ENCODE data around the gene CARMIL1.

Gene CARMIL1

DNA sequence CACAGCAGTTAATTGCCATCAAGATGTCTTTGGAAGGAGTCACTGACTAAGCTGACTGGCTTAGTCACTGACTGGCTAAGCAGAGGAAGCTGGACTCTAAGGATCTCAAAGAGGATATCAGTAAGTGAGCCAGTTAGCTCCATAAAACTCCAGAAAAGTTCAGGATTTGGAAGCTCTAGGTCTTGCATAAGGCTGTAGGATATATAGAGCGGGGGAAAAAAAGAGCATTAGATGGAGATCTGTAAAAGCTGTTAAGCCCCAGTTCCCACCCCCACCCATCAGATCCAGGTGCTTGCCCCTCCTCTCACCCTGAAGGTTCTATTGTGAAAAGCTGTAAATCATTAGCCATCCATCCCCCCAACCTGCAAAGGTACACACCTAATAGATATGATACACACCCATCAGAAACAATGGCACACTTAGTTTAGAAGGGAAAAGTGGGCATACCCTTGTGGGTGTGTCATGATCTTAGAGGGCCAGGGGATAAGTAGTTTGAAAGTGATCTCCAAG, 32.2 kb downstream of the CARMIL1 start:
- no peak for DNase-seq (ENCODE audit: low read depth)

DNA sequence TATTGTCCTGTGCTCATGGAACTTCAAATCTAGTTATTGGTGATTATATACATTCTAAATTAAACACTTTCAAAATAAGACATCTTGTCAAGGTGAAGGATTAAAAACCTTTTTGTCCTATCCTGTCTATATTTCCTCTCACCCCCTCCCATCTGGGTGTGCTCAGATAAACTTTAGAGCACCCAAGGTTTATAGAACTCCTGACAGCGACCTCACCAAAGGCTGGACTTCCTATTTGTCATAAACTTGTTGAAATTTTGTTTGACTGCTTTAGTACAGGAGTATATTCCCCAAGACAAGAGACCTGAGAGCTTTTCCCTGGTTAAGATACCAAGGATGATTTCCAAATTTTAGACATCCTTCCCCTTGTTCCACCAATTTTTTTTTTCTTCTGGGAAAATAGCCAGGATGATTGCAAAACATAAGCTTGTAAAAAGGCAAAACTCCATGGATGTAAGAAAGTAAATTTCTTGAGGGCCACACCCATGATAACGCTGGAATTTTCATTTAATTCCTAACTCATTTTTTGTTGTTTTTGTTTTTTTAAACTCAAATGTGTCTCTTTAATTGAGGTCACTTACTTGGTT, 33.0 kb downstream of the CARMIL1 start:
- no peak for DNase-seq (ENCODE audit: low read depth)

DNA sequence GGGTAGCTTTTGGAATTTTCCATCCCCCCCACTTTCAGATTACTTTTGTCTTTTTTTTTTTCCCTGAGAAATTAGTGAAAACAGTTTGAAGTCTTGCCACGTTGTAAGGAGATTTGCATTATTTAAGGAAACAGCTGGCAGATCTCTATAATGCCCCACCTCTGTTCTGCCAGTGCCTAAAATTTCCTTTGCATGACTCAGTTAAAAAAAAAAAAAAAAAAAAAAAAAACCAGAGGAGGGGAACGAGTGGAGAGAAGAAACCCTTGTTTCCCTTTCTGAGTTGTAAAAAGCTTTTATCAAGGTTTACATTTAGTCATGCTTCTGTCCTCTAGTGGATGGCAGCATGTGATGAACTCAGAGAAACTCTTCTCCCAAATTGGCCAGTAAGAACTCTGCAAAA, 33.5 kb downstream of the CARMIL1 start:
- no peak for DNase-seq (ENCODE audit: low read depth)

DNA sequence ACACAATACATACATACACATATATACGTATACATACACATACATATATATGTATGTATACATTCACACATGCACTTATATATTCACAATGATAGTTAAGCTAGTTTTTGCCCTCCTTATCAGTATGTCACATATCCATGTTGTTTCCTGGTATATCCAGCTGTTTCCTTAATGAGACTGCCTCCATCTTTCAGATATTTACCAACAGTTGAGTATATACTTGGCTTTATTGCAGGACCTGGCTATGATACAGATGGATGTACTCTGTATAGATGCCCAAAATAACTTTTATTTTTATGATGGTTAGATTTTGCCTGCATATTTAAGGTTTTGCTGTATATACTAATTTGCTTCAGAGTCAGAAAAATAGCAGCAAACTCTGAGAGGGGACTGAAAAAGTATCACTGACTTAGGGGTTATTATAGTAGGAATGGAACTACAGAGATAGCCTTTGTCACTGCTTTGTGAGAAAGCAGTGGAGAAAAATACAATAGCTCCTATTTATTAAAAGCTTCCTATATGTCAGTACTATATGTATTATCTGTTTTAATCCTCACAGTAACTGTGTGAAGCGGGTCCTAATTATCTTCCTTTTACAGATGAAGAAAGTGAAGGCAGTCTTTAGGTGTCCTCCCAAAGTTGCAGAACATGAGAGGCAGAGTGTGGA, 35.5 kb downstream of the CARMIL1 start:
- no peak for DNase-seq (ENCODE audit: low read depth)

DNA sequence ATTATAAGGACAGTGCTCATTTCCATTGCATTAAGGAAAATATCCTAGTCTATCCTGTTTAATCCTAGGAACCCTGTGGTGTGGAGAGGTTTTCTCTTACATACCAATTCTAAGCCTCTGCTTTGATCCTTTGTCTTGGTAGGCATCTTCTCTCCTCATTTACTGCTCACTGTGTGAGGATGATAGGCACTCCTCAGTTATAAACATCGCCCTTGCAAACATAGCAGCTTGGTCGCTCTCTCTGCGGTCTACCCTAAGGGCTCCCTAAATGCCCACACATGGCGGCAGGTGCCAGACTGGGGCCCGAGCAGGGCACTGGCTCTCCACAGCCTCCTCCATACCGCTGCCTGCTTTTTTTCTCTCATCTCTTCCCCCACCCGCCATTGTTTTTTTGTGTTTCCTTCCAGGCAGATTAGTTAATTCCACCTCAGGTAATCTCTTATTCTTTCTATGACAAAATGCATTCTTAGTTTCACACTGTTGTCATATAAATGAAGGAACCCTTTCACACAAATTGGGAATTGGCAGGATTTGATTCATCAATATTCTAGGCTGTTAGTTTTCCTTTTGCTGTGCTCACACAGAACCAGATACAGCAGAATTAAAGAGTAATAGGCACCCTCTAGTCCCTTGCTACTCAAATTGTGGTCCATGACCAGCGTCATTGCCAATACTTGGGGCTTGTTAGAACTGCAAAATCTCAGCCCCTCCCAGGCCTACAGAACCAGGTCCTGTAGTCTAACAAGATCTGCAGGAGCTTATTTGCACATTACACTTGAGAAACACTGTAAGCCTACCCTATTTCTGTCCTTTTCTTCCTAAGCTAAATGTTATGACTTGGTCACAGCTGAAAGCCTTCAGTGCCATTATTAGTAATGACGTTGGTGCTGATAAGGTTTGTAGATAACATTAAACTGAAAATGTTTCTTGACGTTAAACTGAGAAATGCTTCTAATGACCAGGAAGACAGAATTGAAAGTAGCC, 36.3 kb downstream of the CARMIL1 start:
- no peak for DNase-seq (ENCODE audit: low read depth)

DNA sequence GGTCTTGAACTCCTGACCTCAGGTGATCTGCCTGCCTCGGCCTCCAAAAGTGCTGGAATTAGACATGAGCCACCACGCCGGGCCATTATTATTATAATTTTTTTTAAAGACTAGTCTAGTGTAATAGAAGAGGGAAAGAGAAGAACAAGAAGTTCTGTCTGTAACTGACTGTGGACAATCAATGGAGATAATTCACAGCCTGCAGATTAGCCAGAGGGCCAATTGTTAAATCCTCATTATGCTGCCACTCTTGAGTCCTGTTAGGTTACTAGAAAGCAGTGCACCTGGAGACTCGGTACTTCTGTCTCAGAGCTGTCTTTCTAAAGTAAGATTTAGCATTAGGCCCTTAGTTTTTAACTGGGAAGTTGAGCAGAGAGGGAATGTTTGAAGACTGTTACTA, 37.5 kb downstream of the CARMIL1 start:
- DNase-seq (ENCODE audit: low read depth), result no peak

DNA sequence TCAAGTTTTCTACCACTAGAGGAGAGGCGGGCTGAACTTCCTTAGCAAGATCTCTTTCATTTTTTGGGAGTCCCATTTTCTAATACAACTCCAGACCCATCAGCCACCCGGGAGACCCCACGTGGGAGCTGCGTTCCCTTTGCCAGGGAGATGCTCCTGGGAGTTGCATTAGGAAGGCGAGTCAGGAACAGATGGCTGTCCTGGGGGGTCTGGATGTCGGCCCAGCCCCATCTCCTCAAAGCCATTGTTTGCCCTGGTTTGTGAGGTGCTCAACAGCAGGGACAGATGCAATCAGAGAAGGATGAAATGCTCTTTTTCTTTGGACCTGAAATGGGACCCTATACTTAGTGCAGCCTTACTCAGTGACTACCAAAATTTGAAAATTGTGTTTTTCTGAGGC, 39.4 kb downstream of the CARMIL1 start:
- DNase-seq (ENCODE audit: low read depth), result no peak

DNA sequence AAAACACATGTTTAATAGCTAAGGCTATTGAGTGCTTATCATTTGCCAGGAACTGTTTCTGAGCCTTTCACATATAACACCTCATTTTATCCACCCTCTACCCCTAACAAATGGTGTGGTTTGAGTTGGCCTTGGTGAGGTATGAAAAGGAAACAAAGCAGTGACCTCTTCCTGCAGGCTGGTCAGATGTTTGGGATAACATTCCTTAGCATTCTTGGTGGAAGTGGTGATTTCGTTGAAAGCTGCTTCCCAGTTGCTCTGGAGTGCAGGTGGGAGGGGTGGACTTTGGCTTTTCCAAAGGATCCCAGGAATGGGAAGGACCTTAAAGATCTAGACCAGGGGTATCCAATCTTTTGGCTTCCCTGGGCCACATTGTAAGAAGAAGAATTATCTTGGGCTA, 41.3 kb downstream of the CARMIL1 start:
- no peak for DNase-seq (ENCODE audit: low read depth)

DNA sequence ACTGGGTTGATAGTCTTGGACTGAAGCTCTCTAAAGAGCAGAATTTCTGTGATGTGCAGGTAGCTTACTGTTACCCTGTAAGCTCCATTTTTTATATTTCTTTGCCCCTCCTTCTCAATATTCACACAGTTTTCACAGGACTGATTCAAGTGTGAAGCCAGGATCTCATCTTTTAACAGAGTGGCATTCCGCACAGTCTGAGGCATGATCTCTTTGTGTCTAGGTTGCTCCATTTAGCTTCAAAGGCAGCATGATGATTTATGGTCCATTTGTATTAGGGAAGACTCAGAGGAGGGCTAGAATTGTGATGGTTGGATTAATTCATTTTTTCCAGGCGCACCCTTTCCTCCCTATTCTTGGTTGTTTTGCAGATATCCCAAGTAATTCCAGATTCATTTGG, 43.5 kb downstream of the CARMIL1 start:
- DNase-seq (ENCODE audit: low read depth), result no peak

DNA sequence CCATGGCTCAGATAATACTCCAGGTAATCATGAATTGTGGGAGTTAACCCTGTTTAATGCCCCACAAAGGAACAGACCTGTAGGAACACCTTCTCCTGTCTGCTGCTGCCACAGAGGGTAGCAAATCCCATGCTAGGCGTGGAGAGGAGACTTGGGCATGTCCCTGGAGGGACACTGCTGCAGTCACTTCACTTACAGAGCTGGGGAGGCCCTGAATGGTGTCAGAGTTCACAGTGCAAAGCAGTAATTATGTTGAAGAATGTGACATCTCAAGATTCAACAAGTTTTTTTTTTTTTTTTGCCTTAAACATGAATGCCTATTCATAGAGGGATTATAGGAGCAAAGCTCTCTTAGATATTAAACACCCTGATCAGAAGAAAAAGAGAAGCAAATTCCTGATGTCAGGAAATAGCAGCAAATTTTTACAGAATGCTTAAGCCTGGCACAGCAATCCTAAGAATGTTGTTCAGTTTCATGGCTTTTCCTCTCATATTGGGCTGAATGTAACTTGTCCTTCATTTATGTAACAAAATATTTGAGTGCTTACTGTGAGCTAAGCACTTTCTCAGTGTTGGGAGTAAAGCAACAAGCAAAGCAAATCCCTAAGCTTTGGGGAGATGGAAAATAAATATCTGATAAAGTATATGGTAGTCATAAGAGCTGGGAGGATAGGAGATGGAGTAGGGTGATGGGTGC, 45.0 kb downstream of the CARMIL1 start:
- DNase-seq (ENCODE audit: low read depth), result no peak

DNA sequence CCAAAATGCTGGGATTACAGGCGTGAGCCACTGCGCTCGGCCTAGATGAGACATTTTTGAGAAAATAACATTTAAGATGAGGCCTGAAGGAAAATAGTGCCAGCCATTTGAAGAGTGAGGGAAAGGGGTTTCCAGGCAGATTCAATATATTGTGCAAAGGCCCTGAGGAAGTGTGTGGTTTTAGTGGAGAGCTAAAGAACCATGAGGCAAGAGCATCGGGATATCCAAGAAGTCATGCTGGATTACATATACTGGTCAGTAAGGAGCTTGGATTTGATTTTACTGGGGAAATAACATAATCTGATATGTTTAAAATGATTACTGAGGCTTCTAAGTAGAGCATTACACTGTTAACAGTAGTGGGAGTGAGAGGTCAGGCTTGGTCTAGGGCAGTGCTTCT, 47.0 kb downstream of the CARMIL1 start:
- DNase-seq (ENCODE audit: low read depth), result no peak

DNA sequence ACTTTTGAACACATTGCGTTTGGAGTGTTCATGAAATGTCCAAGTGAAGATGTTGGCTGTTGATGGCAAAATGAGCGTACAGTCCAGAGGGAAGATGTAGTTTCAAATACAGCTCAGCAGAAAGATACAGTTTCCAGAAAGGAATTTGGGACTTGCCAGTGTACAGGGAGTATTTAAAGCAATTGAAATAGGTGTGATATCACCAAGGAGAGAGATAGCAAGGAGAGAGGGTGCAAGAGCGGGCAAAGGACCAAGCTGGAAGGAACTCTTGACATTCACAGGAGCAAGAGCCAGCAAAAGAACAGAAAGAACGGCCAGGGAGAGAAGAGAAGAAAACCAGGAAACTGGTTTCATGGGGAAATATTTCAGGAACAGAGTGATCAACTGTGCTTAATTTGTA, 47.8 kb downstream of the CARMIL1 start:
- DNase-seq (ENCODE audit: low read depth), result no peak

DNA sequence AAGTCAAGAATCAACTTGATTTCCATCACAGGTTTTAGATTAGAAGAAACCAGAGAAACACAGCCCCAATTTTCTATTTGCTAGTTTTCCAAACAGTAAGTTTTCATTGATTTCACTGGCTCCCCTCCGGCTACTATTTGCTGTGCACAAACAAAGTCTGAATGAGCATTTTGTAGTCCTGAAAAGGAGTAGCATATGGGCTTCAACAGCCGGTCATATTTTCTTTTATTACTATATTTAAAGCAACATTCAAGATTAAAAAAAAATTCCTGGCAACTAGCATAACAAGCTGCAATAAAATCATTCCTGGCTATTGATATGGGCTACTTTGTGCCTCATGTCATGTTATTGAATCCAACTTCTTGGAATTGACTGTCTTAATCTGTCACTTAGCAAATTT, 48.3 kb downstream of the CARMIL1 start:
- DNase-seq (ENCODE audit: low read depth), result no peak

DNA sequence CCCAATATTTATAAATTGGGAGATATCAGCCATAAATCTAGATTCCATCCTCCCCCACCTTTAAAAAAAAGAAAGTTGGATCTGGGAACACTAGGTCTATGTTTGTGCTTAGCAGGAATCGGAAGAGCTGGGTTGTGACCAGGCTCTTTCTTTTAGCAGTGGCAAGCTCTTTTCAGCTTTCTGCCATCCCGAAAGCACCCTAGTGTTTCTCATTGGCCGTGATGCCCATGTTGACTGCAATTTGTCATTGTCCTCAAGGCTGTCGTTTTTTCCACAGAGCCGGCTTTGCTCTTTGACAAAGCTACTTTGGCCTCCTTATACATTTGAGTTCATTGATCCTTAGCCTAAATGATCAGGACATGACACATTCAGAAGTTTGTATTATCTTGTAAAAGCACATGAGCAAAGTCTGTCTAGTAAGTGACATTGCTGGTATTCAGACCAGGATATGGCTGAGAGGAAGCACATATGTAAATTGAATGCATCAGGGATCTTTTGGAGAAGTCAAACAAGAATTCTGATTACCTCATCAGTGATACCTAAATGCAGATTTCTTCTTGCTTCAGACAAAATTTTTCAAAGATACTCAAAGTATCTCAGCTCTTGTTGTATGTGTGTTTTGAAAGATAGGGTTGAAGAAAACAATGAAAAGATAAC, 50.1 kb downstream of the CARMIL1 start:
- DNase-seq (ENCODE audit: low read depth), result no peak

DNA sequence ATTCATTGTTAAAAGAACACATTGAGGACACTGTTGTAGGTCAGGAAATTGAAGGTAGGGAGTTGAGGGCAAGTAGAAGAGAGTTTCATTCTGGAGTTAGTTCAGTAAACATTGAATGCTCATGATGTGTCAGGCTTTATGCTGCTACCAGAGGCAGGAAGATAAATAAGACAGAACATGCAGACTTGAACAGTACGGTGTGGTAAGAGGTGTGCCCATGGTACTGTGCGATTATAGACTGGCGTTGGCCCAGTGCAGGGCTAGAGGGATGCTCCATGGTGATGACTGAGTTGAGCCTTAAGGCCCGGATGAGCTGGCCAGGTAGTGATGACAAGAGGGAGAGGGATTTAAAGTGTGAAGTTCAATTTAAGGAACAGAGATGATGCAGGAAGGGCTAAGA, 50.8 kb downstream of the CARMIL1 start:
- DNase-seq (ENCODE audit: low read depth), result no peak

DNA sequence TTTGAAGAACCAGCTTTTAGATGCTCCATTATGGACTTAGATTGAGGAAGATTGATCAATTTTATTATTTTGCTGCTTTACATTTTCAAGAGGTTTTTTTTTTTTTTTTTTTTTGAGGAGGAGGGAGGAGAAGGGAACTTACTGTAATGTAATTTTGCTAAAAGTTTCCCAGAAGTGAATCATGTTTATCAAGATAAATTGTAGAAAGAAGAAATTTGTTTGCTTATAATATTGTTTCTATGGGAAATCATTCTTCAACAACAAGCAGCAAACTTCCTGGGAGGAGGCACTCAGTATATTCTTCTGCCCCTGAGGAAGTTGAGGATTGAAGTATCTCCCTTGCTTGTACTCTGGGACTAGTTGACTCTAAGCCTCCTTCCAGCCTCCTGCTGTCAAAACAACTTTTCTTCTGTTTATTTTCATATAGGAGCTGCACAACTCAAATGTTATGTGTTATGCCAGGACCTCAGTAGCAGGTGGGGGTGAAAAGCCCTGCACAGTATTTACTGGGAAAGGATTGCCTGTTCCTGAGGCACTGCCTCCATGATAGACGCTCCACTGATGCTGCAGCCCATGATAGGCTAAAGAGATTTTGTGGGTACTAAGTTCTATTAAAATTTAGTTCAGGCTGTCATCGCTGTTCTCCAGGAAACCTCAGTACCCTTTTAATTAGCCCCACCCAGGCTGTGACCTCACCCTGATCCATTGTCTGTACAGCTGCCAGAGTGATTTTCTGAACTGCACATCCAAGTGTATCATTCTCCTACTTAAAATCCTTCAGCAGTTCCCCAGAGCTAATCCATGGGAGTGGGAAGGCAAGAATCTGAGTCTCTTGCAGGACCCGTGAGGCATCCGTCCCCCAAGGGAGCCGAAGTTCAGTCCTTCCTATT, 51.9 kb downstream of the CARMIL1 start:
- DNase-seq (ENCODE audit: low read depth), result no peak

DNA sequence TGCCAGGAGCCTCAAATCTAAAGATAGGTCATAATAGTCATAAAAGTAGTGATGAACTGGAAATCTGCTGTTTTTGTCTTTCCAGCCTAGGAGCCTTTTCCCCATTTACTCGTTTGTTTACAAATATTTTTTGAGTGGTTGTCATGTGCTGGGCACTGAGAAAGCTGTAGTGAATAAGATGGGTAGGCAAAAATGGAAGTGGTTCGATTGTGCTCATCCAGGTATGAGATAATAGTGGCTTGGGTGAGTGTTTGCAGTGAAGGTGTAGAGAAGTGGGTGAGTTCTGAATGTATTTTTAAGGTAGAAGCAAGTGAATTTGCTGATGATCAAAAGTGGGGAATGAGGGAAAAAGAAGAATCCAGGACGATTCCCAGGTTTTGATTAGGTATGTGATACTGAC, 53.0 kb downstream of the CARMIL1 start:
- no peak for DNase-seq (ENCODE audit: low read depth)

DNA sequence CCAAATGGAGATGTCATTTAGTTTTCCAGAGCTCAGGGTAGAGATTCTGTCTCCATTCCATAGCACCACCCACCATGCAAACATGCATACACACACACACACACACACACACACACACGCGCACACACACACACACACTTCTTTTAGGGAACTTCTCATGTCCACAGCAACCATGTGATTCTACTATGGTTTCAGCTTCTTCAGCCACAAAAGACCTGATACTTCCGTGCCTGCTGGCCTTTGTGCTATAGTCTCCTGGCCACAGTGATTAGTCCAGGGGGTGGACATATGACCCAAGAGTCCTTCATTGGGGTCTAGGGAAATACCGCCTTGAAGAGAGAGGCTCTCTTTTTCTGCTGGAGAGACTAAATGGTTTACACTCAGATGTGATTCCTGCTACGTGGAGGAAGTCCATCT, 53.5 kb downstream of the CARMIL1 start:
- DNase-seq (ENCODE audit: low read depth), result no peak

DNA sequence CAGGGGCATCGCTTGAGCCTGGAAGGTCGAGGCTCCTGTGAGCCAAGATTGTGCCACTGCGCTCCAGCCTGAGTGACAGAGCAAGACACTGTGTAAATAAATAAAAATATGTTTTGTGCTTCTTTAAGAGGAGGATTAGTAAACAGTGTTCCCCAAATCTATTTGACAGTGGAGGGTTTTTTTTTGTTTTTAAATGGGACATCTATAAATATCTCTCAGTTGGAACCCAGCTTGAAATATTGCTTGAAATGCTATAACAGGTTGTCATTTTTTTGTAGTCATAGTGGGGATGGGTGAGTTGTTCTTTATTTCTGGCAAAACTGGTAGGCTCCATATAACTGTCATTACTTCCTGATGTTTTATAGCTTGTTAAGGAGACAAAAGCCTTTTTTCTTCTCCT, 54.3 kb downstream of the CARMIL1 start:
- DNase-seq (ENCODE audit: low read depth), result no peak

DNA sequence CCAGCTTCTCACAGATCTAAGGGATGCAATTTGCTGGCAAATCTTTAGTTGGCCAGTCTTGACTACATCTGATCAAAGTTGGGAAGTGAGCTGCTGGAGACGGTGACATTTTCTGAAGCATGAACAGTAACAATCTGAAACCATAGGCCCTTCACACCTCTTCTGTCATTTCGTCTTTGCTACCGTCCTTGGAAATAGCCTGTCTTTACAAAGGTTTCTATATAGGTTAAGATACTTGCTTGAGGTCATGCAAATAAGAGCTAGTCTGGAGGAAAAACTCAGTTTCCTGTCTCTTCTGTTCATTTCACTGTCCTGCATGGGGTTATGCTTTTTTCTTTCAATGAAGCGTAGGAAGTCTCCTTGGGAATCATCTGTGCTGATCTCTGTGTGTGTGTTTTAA, 55.6 kb downstream of the CARMIL1 start:
- DNase-seq (ENCODE audit: low read depth), result no peak

DNA sequence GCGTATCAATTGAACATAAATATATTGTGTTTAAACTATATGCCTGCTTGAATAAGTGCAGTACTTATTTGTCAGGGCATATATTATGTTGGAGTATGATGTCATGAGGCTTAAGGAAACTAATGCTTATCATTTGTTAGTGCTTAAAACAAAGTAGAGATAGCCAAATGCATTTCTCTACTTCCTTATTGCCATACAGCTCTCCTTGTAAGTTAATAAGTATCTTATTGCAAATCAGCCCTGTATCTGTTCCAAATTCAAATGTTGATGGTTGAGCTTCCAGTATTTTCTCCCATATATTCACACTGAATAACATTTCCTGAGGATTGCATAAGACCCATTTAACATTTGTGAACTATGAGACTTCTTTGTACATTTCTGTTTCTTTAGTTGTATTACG, 57.8 kb downstream of the CARMIL1 start:
- DNase-seq (ENCODE audit: low read depth), result no peak
